Measurements from ENCODE around the gene INSR. TPM values are rescaled to one million over a fixed set of nuclear protein-coding genes. Genes with fewer than 3 reads are reported as not detected.
"Not testable (repeated sequence)": the region's sequence is repeated elsewhere in the genome, so short reads cannot be mapped to it uniquely, and the experiment has no call there.

Gene INSR
- total and polyA plus RNA-seq, 3 experiments from 2014 or later = 1.2 TPM; not detected in 1

DNA sequence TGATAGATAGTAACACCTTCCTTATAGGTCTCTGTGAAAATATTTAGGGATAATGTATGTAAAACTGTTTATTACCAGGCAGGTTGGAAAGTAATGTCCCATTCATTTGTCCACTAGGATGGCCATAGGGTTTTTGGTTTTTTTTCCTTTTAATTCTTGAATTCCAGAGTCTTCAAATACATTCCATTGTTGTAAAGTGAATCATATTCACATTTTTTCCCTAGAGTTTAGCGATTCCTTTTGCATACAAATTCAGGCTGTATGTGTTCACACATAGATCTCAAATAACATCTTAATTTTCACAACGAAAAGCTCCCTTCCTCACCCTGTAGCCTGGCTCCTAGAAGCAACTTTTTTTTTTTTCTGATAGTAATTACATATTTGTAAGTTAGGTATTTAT is 226.5 kb downstream of the INSR start:
- Histone ChIP-seq H3K9me3 (ENCODE audit: low read length) (no peaks in the 10 kb centered on the region), H3K36me3 (ENCODE audit: insufficient read depth, low read length) (peaks cover 15% of the 10 kb centered on the region), H3K27ac (ENCODE audit: low read depth, low read length) (no peak overlapping the region), H3K4me1 (ENCODE audit: insufficient read depth, low read length) (peaks cover 17% of the 10 kb centered on the region), H3K27me3 (ENCODE audit: insufficient read depth, low read length, poor library complexity, severe bottlenecking) (no peaks in the 10 kb centered on the region), H3K4me3 (ENCODE audit: low read length) (no peak overlapping the region)
- POLR2A ChIA-PET = no interaction called here
- Mint-ChIP-seq H3K36me3 (peaks cover 5 to 26% (median 6%) of the 10 kb centered on the region in 3 donors), H3K27me3 (peaks cover 0 to 1% of the 10 kb centered on the region in 2 donors), H3K9me3 (no peaks in the 10 kb centered on the region), H3K4me1 (peaks cover 19 to 30% (median 20%) of the 10 kb centered on the region in 3 donors), H3K4me3 (peak overlapping the region in 1 of 7 donors; percentile 58), H3K27ac (peak overlapping the region in 1 of 8 donors; percentile 36)
- CTCF ChIA-PET = no interaction called here
- no peak for DNase-seq

DNA sequence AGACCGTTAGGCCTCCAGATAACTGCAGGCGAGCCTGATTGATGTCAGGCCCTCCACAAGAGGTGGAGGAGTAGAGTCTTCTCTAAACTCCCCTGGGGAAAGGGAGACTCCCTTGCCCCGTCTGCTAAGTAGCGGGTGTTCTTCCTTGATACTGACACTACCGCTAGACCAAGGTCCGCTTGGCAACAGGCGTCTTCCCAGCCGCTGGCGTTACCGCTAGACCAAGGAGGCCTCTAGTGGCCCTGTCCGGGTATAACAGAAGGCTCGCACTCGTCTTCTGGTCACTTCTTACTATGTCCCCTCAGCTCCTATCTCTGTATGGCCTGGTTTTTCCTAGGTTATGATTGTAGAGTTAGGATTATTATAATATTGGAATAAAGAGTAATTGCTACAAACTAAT is 227.1 kb downstream of the INSR start:
- H3K27ac ChIP-seq (ENCODE audit: low read depth, low read length); H3K36me3 ChIP-seq (ENCODE audit: insufficient read depth, low read length); CTCF ChIA-PET; H3K4me3 Mint-ChIP-seq; POLR2A ChIA-PET; H3K9me3 Mint-ChIP-seq; H3K27me3 Mint-ChIP-seq; H3K4me3 ChIP-seq (ENCODE audit: low read length); H3K27me3 ChIP-seq (ENCODE audit: insufficient read depth, low read length, poor library complexity, severe bottlenecking); DNase-seq; H3K9me3 ChIP-seq (ENCODE audit: low read length): not testable (repeated sequence)
- Mint-ChIP-seq H3K27ac (peak overlapping the region in 1 of 8 donors; percentile 36), H3K4me1 (peaks cover 14 to 24% (median 15%) of the 10 kb centered on the region in 3 donors), H3K36me3 (peaks cover 0 to 20% (median 0%) of the 10 kb centered on the region in 3 donors)
- peaks cover 17% of the 10 kb centered on the region for H3K4me1 ChIP-seq (ENCODE audit: insufficient read depth, low read length)

DNA sequence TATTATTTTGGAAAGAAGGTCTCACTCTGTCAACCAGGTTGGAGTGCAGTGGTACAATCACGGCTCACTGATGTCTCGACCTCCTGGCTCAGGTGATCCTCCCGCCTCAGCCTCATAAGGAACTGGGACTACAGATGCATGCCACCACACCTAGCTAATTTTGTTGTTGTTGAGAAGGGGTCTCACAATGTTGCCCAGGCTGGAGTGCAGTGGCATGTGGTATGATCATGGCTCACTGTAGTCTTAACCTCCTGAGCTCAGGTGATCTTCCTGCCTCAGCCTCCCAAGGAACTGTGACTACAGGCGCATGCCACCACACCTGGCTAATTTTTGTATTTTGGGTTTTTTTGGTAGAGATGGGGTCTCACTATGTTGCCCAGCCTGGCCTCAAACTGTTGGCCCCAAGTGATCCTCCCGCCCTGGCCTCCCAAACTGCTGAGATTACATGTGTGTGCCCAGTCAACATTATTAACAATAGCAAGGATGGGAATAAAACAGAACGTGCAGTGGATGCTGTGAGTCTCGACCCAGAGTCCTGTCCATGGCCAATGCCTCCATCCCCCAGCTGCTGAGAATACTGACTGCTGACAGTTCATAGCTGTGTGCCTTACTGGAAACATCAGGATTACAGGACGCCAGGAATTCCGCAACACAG is 230.3 kb downstream of the INSR start:
- ChIA-PET POLR2A (no interaction called here), CTCF (no interaction called here)
- H3K27ac ChIP-seq (ENCODE audit: low read depth, low read length) = no peak overlapping the region
- Mint-ChIP-seq H3K9me3 (no peaks in the 10 kb centered on the region), H3K27ac (no peak overlapping the region), H3K36me3 (no peaks in the 10 kb centered on the region), H3K27me3 (no peaks in the 10 kb centered on the region), H3K4me3 (peak overlapping the region in 1 of 7 donors; percentile 38), H3K4me1 (peaks cover 2% of the 10 kb centered on the region in 3 donors)
- H3K36me3 ChIP-seq (ENCODE audit: insufficient read depth, low read length) = no peaks in the 10 kb centered on the region
- H3K4me3 ChIP-seq (ENCODE audit: low read length) = no peak overlapping the region
- H3K9me3 ChIP-seq (ENCODE audit: low read length) = no peaks in the 10 kb centered on the region
- H3K27me3 ChIP-seq (ENCODE audit: insufficient read depth, low read length, poor library complexity, severe bottlenecking) = no peaks in the 10 kb centered on the region
- peaks cover 3% of the 10 kb centered on the region for H3K4me1 ChIP-seq (ENCODE audit: insufficient read depth, low read length)
- no peak for DNase-seq

DNA sequence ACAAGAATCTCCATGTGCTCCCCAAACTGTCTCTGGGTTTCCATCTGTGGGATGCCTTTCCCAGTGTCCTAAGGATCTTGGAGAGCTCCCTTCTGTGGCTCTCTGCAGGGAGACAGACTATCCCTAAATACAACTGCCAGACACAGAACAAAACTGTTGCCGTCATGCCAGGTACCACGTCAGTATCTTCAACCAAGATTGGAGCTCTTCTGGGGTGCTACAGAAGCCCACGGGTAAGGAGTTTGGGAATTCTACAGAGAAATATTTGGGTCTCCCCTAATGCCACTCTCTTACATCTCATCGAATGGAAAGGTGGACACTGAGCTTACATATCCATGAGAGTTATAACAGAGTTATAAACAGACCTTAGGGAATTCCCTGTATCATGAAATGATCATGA is 230.9 kb downstream of the INSR start:
- DNase-seq = no peak

More for the DNA sequence above, 230.9 kb downstream of the INSR start:
- Histone ChIP-seq H3K27me3 (ENCODE audit: insufficient read depth, low read length, poor library complexity, severe bottlenecking) (no peaks in the 10 kb centered on the region), H3K27ac (ENCODE audit: low read depth, low read length) (no peak overlapping the region), H3K4me3 (ENCODE audit: low read length) (no peak overlapping the region), H3K4me1 (ENCODE audit: insufficient read depth, low read length) (no peaks in the 10 kb centered on the region), H3K36me3 (ENCODE audit: insufficient read depth, low read length) (no peaks in the 10 kb centered on the region), H3K9me3 (ENCODE audit: low read length) (no peaks in the 10 kb centered on the region)
- ChIA-PET POLR2A (no interaction called here), CTCF (no interaction called here)
- H3K4me1 Mint-ChIP-seq = no peaks in the 10 kb centered on the region
- no peaks in the 10 kb centered on the region for H3K9me3 Mint-ChIP-seq
- no peaks in the 10 kb centered on the region for H3K36me3 Mint-ChIP-seq
- no peaks in the 10 kb centered on the region for H3K27me3 Mint-ChIP-seq
- H3K4me3 Mint-ChIP-seq = no peak overlapping the region
- H3K27ac Mint-ChIP-seq = no peak overlapping the region

Other genes starting within 250 kb of the INSR start
- not detected for gene MBD3L2, start 245.1 kb downstream of the INSR start, total RNA-seq
- not detected for gene MBD3L2, start 245.1 kb downstream of the INSR start, polyA plus RNA-seq
- gene MBD3L3, start 235.7 kb downstream of the INSR start, total RNA-seq = not detected
- not detected for gene MBD3L3, start 235.7 kb downstream of the INSR start, polyA plus RNA-seq
- gene ZNF557, start 224.7 kb downstream of the INSR start, total RNA-seq = 10 to 100 TPM; 12.0 to 12.7 TPM
- 10.2 TPM for gene ZNF557, start 224.7 kb downstream of the INSR start, polyA plus RNA-seq
- 10 to 100 TPM; 51.0 to 53.3 TPM for gene ARHGEF18, start 54.5 kb upstream of the INSR start, total RNA-seq
- 9.6 TPM for gene ARHGEF18, start 54.5 kb upstream of the INSR start, polyA plus RNA-seq
- gene PEX11G, start 194.6 kb upstream of the INSR start, total RNA-seq = under 1 TPM; 0.94 to 0.95 TPM
- gene PEX11G, start 194.6 kb upstream of the INSR start, polyA plus RNA-seq = 1.7 TPM
- gene ZNF358, start 221.7 kb upstream of the INSR start, total RNA-seq = 1 to 10 TPM; 7.6 to 8.9 TPM
- gene ZNF358, start 221.7 kb upstream of the INSR start, polyA plus RNA-seq = 2.5 TPM
- 10 to 100 TPM; 19.4 to 19.6 TPM for gene MCOLN1, start 228.2 kb upstream of the INSR start, total RNA-seq
- gene MCOLN1, start 228.2 kb upstream of the INSR start, polyA plus RNA-seq = 11.6 TPM
- 100 to 1,000 TPM; 112 to 117 TPM for gene PNPLA6, start 241.3 kb upstream of the INSR start, total RNA-seq
- gene PNPLA6, start 241.3 kb upstream of the INSR start, polyA plus RNA-seq = 17.1 TPM

All from CD8-positive, alpha-beta memory T cell (primary cell).